ENCODE data around the gene CSGALNACT2. TPM values are rescaled to one million over a fixed set of nuclear protein-coding genes. Genes with fewer than 3 reads are reported as not detected.

CSGALNACT2 gene
- total RNA-seq, 1 experiment from 2014 or later, result 22.3 TPM

GRCh38 chr10:43228783-43229207 lies 90.5 kb downstream of the CSGALNACT2 start:
- no peaks in the 10 kb centered on the region for H3K9me3 ChIP-seq (ENCODE audit: control insufficient read depth, insufficient read depth, low read depth, low read length)
- no peaks in the 10 kb centered on the region for H3K27me3 ChIP-seq (ENCODE audit: control insufficient read depth, insufficient read depth, low read length)
- CTCF ChIA-PET, result no interaction called here
- DNase-seq (ENCODE audit: low read depth, low spot score) (no peak), ATAC-seq (peak; percentile 24)
- H3K27ac ChIP-seq (ENCODE audit: low read length), result no peak overlapping the region
- intact Hi-C loops (cut with micrococcal nuclease; ENCODE audit: unreplicated experiment) (no loop called here), in situ Hi-C loops (cut with HindIII; ENCODE audit: low pct_unique_long_range_greater_than_20kb, low sequenced_read_pairs) (no loop called here)
- H3K4me1 ChIP-seq (ENCODE audit: control insufficient read depth, insufficient read depth, low read length), result 0 out of 2 replicates have a peak, but pooled peaks cover 3% of the 10 kb centered on the region
- no peaks in the 10 kb centered on the region for H3K36me3 ChIP-seq (ENCODE audit: control insufficient read depth, insufficient read depth, low read length)
- TF ChIP-seq REST (IDR thresholded peaks at IDR 0.05; ENCODE audit: insufficient read depth in 1 of 2, low read depth in 2 of 2, low read length in 1 of 2) (no peak), POLR2AphosphoS5 (IDR thresholded peaks at IDR 0.05; ENCODE audit: low read depth, low read length) (no peak), CTCF (IDR thresholded peaks at IDR 0.05) (no peak), TCF7L2 (IDR thresholded peaks at IDR 0.05; ENCODE audit: low read depth, low read length) (no peak), SIN3A (IDR thresholded peaks at IDR 0.05; ENCODE audit: borderline replicate concordance, insufficient read depth, low read depth, low read length) (no peak)
- peak overlapping the region; percentile 50 to 51 for H3K4me3 ChIP-seq (ENCODE audit: low read depth in 2 of 2, low read length in 2 of 2)
- POLR2A ChIA-PET, result no interaction called here
- BruUV-seq (replicated peaks), result no TSS peak

- intact Hi-C loops (cut with micrococcal nuclease; ENCODE audit: unreplicated experiment), result no loop called here
- no TSS peak for BruUV-seq (replicated peaks)
- ChIA-PET CTCF (no interaction called here), POLR2A (no interaction called here)
- Histone ChIP-seq H3K36me3 (ENCODE audit: control insufficient read depth, insufficient read depth, low read length) (no peaks in the 10 kb centered on the region), H3K4me1 (ENCODE audit: control insufficient read depth, insufficient read depth, low read length) (0 out of 2 replicates have a peak, but pooled peaks cover 3% of the 10 kb centered on the region), H3K4me3 (ENCODE audit: low read depth in 2 of 2, low read length in 2 of 2) (peak overlapping the region; percentile 50 to 51), H3K27me3 (ENCODE audit: control insufficient read depth, insufficient read depth, low read length) (no peaks in the 10 kb centered on the region), H3K9me3 (ENCODE audit: control insufficient read depth, insufficient read depth, low read depth, low read length) (no peaks in the 10 kb centered on the region), H3K27ac (ENCODE audit: low read length) (no peak overlapping the region)
- in situ Hi-C loops (cut with HindIII; ENCODE audit: low pct_unique_long_range_greater_than_20kb, low sequenced_read_pairs), result no loop called here
- ATAC-seq (peak; percentile 87), DNase-seq (ENCODE audit: low read depth, low spot score) (no peak)
- peak; percentile 60; the same call in 1 of the 2 replicates for TF ChIP-seq CTCF (IDR thresholded peaks at IDR 0.05)
- TF ChIP-seq TCF7L2 (IDR thresholded peaks at IDR 0.05; ENCODE audit: low read depth, low read length), result no peak
Measured at GRCh38 chr10:43229208-43230061, 91.2 kb downstream of the CSGALNACT2 start.

Data from Panc1 (cell line).